Stromal cell of bone marrow (primary cell): Measurements from ENCODE around the gene THAP4.
"Not testable (repeated sequence)": the region's sequence is repeated elsewhere in the genome, so short reads cannot be mapped to it uniquely, and the experiment has no call there.

ENCODE experiments used
- DNase-seq: peaks from one replicate; pipeline ENCODE4 v3.0.0-alpha.2; 2012; ENCODE audit warnings: low read depth

THAP4 gene

GRCh38 chr2:241582806-241583205, 54.2 kb downstream of the THAP4 start:
- no peak for DNase-seq

GRCh38 chr2:241582328-241582727, 54.6 kb downstream of the THAP4 start:
- DNase-seq: no peak

DNA sequence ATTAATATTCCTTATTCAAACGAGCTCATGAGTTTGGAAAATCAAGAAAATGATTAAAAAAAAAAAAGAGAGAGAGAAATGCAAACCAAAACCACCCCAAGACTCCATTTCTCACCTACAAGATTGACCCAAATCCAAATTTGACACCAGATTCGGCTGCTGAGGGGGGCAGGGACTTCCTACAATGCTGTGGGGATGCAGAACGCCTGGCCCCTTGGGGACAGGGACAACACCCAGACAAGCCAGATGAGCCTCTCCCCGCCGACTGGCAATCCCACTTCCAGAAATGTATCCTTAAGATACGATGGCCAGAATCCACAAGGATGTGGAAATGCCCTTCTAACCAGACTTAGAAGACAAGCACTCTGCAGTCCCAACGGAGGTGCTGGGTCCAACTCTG, 57.7 kb downstream of the THAP4 start:
- no peak for DNase-seq

GRCh38 chr2:241577413-241578122, 59.4 kb downstream of the THAP4 start:
- no peak for DNase-seq

- no peak for DNase-seq
Observed at GRCh38 chr2:241576293-241576654, 60.7 kb downstream of the THAP4 start.

DNA sequence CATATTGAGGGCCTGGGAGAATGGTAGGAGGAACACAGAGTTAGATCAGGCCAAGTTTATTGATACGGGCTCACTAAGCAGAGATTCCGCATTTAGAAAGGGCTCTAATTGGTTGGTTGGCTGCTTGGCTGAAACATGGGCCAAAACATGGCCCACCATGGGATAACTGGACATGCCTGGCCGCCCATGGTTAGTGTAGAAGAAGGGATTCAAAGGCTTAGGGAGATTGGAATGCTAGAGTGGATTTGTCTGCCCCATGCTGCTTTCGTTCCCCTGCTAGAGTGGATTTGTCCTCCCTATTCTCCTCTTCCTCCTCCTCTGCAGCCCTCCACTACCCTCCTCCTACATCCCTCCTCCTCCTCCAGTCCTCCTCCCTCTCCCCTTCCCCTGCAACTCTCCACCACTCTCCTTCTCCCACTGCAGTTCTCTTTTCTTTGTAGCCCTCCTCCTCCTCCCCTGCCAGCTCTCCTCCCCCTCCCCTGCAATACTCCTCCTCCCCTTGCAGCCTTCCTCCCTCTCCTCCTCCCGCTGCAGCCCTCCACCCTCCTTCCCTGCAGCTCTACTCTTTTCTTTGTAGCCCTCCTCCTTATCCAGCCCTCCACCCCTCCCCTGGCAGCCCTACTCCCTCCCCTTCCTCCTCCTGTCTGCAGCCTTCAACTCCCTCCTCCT, 61.2 kb downstream of the THAP4 start:
- DNase-seq: no peak

DNA sequence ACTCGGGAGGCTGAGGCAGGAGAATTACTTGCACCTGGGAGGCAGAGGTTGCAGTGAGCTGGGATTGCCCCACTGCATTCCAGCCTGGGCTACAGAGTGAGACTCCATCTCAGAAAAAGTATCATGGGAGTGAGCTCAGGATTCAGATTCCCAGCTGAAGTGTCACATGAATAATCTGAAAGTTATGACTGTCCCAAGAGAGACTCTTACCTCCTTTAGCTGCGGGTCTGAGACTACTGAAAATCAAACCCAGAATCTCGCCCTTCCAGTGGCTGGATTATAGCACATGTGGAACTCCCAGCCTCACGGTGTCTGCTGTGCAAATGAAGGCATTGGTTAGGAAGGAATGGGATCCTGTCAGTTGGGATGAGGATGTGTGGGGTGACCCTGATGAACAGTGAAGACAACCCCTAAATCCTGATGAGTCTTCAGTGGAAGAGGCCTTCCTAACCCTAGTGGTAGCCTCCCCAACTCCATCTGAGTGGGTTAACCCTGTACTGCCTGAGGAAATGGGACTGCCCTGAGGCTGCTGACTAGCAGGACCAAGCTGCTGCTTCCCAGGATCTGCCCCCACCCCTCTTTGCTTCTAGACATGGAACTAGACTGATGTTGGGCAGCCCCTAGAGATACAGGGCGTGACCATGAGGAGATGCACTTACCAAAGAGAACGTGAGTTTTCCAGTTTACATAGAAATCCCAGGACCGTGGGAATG, 61.9 kb downstream of the THAP4 start:
- no peak for DNase-seq

- no peak for DNase-seq
Observed at GRCh38 chr2:241573741-241574140, 63.2 kb downstream of the THAP4 start.

DNA sequence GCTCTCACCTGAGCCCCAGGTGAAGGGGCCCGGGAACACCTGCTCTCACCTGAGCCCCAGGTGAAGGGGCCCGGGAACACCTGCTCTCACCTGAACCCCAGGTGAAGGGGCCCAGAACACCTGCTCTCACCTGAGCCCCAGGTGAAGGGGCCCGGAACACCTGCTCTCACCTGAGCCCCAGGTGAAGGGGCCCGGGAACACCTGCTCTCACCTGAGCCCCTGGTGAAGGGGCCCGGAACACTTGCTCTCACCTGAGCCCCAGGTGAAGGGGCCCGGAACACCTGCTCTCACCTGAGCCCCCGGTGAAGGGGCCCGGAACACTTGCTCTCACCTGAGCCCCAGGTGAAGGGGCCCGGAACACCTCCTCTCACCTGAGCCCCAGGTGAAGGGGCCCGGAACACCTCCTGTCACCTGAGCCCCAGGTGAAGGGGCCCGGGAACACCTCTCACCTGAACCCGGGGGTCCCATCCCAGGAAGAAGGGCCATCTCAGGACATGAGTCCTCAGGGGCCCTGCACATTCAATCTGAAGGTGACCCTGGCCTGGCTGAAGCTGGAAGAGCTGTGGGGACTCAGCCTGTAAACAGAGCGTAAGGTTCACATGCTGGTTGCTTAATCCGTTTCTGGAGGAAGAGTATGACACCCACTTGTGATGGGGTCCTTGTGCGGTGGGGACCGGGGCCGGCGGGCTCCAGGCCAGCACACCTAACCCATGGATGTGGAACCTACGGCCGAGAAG, 63.9 kb downstream of the THAP4 start:
- not testable (repeated sequence) for DNase-seq

DNA sequence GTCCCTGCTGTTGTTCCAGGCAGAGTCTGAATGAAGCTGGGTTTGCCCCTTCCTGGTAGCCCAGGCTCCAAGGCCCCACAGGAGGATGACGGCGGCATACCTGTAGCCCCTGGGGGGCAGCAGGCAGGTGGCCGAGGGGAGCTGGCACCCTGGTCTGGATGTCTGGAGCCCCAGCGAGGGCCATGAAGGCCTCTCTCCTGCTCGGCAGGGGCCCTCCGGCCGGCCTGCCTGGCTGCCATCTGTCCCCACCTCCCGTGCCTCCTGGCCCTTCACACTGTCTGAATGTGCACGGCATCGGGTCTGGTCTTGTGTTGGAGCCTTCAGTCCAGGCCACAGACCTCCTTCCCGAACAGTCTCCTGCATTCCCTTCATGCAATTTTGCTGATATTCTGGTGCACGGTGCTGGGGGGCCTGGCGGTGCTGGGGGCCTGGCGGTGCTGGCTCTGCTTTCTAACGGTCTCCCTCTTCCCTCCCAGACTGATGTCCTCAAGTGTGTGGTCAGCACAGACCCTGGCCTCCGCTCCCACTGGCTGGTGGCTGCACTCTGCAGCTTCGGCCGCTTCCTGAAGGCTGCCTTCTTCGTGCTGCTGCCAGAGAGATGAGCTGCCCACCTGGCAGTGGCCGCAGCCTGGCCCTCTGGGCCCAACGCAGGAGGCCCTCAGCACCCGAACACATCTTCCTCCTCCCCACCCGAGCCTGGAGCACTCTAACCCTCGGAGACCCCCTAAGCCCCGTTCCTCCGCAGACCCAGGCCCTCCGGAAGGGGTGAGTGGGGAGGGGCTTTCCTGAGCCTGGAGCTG, 64.9 kb downstream of the THAP4 start:
- no peak for DNase-seq

GRCh38 chr2:241570961-241571581, 65.9 kb downstream of the THAP4 start:
- no peak for DNase-seq

GRCh38 chr2:241569831-241570281, 67.1 kb downstream of the THAP4 start:
- DNase-seq: no peak

GRCh38 chr2:241568726-241569125, 68.2 kb downstream of the THAP4 start:
- no peak for DNase-seq

- DNase-seq: no peak
Observed at GRCh38 chr2:241567776-241568175, 69.2 kb downstream of the THAP4 start.

DNA sequence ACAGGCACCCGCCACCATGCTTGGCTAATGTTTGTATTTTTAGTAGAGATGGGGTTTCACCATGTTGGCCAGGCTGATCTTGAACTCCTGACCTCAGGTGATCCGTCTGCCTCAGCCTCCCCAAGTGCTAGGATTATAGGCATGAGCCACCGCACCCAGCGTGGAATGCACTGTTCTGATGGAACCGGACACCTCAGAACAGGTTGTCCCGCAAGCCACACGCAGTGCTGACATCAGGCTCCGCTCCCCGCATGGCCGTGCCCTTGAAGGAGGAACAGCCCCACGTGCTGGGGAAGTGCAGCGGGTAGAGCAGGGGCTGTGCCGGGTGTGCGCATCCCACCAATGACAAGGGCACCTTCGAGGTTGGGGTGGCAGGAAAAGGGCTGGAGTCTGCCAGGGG, 69.7 kb downstream of the THAP4 start:
- DNase-seq: not testable (repeated sequence)

GRCh38 chr2:241566468-241566867, 70.5 kb downstream of the THAP4 start:
- DNase-seq: no peak

DNA sequence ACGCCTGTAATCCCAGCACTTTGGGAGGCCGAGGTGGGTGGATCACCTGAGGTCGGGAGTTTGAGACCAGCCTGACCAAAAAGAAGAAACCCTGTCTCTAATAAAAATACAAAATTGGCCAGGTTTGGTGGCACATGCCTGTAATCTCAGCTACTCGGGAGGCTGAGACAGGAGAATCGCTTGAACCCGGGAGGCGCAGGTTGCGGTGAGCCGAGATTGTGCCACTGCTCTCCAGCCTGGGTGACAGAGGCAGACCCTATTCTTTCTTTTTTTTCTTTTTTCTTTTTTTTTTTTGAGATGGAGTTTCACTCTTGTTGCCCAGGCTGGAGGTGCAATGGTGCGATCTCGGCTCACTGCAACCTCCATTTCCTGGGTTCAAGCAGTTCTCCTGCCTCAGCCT, 70.9 kb downstream of the THAP4 start:
- not testable (repeated sequence) for DNase-seq

DNA sequence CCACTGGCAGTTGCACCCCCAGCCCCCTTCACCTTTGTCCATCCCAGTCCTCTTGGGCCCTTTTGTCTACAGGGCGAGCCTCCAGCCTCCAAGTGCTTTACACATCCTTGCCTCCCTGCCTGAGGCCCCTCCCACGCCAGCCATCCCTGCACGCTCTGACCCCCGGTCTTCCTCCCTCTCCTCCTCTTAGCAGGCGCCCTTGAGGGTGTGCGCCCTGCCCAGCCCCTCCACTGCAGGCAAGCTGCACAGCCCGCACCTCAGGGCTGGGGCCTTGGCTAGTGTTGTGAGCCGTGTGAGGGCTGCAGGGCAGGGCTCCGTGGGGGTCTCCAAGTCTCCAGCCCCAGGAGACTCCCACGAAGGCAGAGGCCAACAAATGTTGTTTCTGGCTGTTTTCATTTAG, 71.5 kb downstream of the THAP4 start:
- DNase-seq: no peak

DNA sequence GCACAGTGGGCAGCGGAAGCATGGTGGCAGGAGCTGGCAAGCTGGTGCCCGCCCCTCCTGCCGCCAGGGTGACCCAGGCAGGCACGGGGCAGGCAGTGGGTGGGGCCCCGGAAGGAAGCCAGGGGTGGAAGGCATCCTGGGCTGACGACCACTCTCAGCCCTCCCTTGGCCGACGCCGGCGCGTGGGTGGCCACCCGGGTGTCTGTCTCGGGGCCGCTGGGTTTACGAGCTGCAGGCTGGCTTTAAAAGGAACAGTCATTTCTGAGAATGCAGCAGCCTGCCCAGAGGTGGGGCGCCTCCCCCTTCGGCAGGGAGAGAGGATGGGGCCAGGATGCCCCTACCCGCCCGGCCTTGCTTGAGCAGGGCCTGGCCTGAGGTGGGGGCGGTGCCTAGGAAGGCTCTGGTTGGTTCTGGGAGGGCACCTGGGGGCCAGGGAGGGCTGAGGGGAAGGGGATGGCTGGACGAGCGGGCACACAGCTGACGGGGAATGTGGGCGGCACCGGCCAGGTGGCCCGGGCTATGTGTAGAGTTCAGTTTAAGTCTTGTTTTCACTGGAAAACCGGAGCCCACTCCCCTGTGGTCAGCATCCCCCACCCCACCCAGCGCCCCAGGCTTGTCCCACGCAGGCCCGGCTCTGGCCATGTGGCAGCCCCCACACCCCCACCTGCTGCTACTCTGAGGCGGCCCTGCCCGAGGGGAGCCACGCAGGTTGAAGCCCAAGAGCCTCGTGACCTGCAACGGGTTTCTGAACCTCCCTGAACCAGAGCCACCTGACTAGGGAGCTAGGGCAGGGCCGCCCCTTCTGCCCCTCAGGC, 72.2 kb downstream of the THAP4 start:
- DNase-seq: no peak

DNA sequence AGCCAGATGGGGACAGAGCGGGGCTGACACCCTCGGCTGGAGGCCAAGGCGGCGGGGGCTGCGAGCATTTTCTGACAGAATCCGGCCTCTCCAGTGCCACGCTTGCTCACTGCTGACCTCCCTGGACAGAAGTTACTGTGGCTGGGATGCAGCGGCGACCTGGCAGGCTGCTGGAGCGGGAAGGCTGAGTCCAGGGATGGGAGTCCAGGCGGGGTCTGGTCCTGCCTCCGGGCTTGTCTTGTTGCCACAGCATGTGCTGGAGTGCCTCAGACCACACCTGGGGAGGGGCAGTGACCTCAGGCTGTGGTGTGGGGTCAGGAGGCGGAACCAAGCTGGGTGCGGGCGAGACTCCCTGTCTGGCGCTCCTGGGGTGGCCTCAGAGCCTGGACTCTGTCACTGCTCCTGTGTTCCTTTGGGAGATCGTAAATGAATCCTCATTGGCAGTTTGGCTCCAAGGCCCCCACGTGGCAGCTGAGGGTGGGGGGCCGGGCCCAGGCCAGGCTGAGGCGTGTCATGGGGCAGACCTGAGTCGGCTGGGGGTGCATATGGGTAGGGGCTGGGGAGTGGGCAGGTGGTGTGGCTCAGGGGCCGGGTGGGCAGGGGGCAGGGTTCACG, 72.9 kb downstream of the THAP4 start:
- no peak for DNase-seq
